ENCODE results near the gene FGL2.

FGL2 gene

GRCh38 chr7:77246026-77246640 lies 46.5 kb upstream of the FGL2 start:
- Histone ChIP-seq H3K9me3 (ENCODE audit: low read length) (no peaks in the 10 kb centered on the region), H3K9me2 (ENCODE audit: low read depth, low read length) (no peaks in the 10 kb centered on the region), H3K9ac (ENCODE audit: low read length) (no peak overlapping the region), H3K36me3 (ENCODE audit: insufficient read depth, low read length) (no peaks in the 10 kb centered on the region), H3F3A (ENCODE audit: insufficient read depth, low read length) (no peaks in the 10 kb centered on the region), H3K4me3 (ENCODE audit: low read depth, low read length, poor library complexity, severe bottlenecking) (no peak overlapping the region), H4K20me1 (ENCODE audit: insufficient read depth, low read length) (no peaks in the 10 kb centered on the region), H3K79me2 (ENCODE audit: insufficient read depth, low read length) (no peaks in the 10 kb centered on the region), H2AFZ (ENCODE audit: low read length) (0 out of 2 replicates have a peak overlapping the region, but pooled peaks have one; percentile 57), H3K4me1 (ENCODE audit: insufficient read depth, low read length, severe bottlenecking) (no peaks in the 10 kb centered on the region), H3K4me2 (ENCODE audit: low read length) (no peak overlapping the region), H3K27me3 (ENCODE audit: insufficient read depth, low read length) (no peaks in the 10 kb centered on the region), H3K27ac (ENCODE audit: low read depth, low read length, poor library complexity, severe bottlenecking) (no peak overlapping the region)
- TF ChIP-seq, protein P1, sequence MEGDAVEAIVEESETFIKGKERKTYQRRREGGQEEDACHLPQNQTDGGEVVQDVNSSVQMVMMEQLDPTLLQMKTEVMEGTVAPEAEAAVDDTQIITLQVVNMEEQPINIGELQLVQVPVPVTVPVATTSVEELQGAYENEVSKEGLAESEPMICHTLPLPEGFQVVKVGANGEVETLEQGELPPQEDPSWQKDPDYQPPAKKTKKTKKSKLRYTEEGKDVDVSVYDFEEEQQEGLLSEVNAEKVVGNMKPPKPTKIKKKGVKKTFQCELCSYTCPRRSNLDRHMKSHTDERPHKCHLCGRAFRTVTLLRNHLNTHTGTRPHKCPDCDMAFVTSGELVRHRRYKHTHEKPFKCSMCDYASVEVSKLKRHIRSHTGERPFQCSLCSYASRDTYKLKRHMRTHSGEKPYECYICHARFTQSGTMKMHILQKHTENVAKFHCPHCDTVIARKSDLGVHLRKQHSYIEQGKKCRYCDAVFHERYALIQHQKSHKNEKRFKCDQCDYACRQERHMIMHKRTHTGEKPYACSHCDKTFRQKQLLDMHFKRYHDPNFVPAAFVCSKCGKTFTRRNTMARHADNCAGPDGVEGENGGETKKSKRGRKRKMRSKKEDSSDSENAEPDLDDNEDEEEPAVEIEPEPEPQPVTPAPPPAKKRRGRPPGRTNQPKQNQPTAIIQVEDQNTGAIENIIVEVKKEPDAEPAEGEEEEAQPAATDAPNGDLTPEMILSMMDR (IDR thresholded peaks at IDR 0.05; ENCODE audit: low read length), result no peak
- no peak for TF ChIP-seq EZH2 (IDR thresholded peaks at IDR 0.05; ENCODE audit: borderline replicate concordance, low read length)

DNA sequence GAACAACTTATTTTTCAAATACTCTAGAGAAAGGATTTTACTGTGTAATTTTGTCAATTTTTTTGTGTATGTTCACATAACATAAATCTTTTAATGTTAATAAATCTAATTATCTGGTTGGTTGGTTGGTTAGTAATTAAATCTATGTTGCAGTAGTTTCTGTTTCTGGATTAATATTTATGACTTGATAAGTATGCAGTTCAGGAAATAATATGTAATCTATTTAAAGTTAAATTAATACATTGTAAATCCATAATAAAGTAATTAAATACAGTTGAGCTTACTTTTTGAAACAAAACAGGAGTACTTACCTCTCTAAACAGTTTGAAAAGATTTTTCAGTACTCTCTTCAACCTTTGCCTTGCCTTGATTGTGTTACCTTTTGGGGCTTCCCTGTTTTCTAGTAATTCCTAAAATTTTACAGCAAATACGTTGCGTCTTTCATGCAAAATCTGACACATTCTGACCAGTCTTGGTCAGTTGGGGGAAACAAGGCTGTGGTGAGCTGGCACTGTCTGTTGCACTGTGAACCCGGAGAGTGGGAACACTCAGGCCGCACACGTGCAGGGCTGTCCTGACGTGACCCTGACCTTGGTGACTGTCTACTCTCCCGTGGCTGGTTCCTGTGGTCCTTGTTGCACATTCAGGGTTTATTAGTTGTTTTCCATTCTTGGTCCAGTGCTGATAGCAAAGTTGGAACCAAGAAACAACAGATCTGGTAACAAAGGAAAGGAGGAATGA lies 45.6 kb upstream of the FGL2 start:
- no peak overlapping the region for H3K4me2 ChIP-seq (ENCODE audit: low read length)
- H2AFZ ChIP-seq (ENCODE audit: low read length), result no peak overlapping the region
- no peak overlapping the region for H3K4me3 ChIP-seq (ENCODE audit: low read depth, low read length, poor library complexity, severe bottlenecking)
- no peaks in the 10 kb centered on the region for H3K36me3 ChIP-seq (ENCODE audit: insufficient read depth, low read length)
- no peaks in the 10 kb centered on the region for H3K9me3 ChIP-seq (ENCODE audit: low read length)
- H3K27me3 ChIP-seq (ENCODE audit: insufficient read depth, low read length), result no peaks in the 10 kb centered on the region
- H3K27ac ChIP-seq (ENCODE audit: low read depth, low read length, poor library complexity, severe bottlenecking), result no peak overlapping the region
- TF ChIP-seq EZH2 (IDR thresholded peaks at IDR 0.05; ENCODE audit: borderline replicate concordance, low read length), result no peak
- TF ChIP-seq, protein P1 (IDR thresholded peaks at IDR 0.05; ENCODE audit: low read length), result no peak
- H3K79me2 ChIP-seq (ENCODE audit: insufficient read depth, low read length), result no peaks in the 10 kb centered on the region
- no peaks in the 10 kb centered on the region for H3K4me1 ChIP-seq (ENCODE audit: insufficient read depth, low read length, severe bottlenecking)
- H4K20me1 ChIP-seq (ENCODE audit: insufficient read depth, low read length), result no peaks in the 10 kb centered on the region
- no peaks in the 10 kb centered on the region for H3K9me2 ChIP-seq (ENCODE audit: low read depth, low read length)
- H3K9ac ChIP-seq (ENCODE audit: low read length), result no peak overlapping the region
- H3F3A ChIP-seq (ENCODE audit: insufficient read depth, low read length), result no peaks in the 10 kb centered on the region

GRCh38 chr7:77244222-77244934 lies 44.8 kb upstream of the FGL2 start:
- no peaks in the 10 kb centered on the region for H3K27me3 ChIP-seq (ENCODE audit: insufficient read depth, low read length)
- no peak overlapping the region for H3K9ac ChIP-seq (ENCODE audit: low read length)
- no peaks in the 10 kb centered on the region for H3F3A ChIP-seq (ENCODE audit: insufficient read depth, low read length)
- no peak overlapping the region for H3K4me2 ChIP-seq (ENCODE audit: low read length)
- H3K4me3 ChIP-seq (ENCODE audit: low read depth, low read length, poor library complexity, severe bottlenecking), result no peak overlapping the region
- no peak for TF ChIP-seq EZH2 (IDR thresholded peaks at IDR 0.05; ENCODE audit: borderline replicate concordance, low read length)
- no peaks in the 10 kb centered on the region for H3K9me2 ChIP-seq (ENCODE audit: low read depth, low read length)
- H3K9me3 ChIP-seq (ENCODE audit: low read length), result no peaks in the 10 kb centered on the region
- no peak overlapping the region for H2AFZ ChIP-seq (ENCODE audit: low read length)
- H4K20me1 ChIP-seq (ENCODE audit: insufficient read depth, low read length), result no peaks in the 10 kb centered on the region
- H3K27ac ChIP-seq (ENCODE audit: low read depth, low read length, poor library complexity, severe bottlenecking), result no peak overlapping the region
- peaks cover 3% of the 10 kb centered on the region for H3K4me1 ChIP-seq (ENCODE audit: insufficient read depth, low read length, severe bottlenecking)
- H3K36me3 ChIP-seq (ENCODE audit: insufficient read depth, low read length), result no peaks in the 10 kb centered on the region
- no peaks in the 10 kb centered on the region for H3K79me2 ChIP-seq (ENCODE audit: insufficient read depth, low read length)

Measured in OCI-LY1 (cell line).